Upper lobe of right lung (tissue), 1 donor: Measurements from ENCODE around the gene HYAL3. TPM values are rescaled to one million over a fixed set of nuclear protein-coding genes. Genes with fewer than 3 reads are reported as not detected.
A peak's percentile ranks its signal among the peaks of the same experiment; 100 is the strongest.

Source experiments
- ATAC-seq: fragments of 200-7000 bp; cut with Tn5 transposase; one replicate; pipeline ENCODE4 v1.9.1; 2020; ENCODE audit warnings: mild to moderate bottlenecking, moderate library complexity
- DNase-seq: peaks from one replicate; pipeline ENCODE4 v3.0.0-alpha.2; 2020
- H3K27ac ChIP-seq: fragments of 200-600 bp; one replicate; pipeline ENCODE4 v1.8.0; 2022
- H3K27me3 ChIP-seq: fragments of 200-600 bp; one replicate; pipeline ENCODE4 v1.8.0; 2022; ENCODE audit warnings: mild to moderate bottlenecking
- H3K36me3 ChIP-seq: fragments of 200-600 bp; one replicate; pipeline ENCODE4 v1.8.0; 2022
- H3K4me1 ChIP-seq: fragments of 200-600 bp; one replicate; pipeline ENCODE4 v1.8.0; 2022
- H3K4me3 ChIP-seq: fragments of 200-600 bp; one replicate; pipeline ENCODE4 v1.8.0; 2022; ENCODE audit warnings: mild to moderate bottlenecking
- H3K9me3 ChIP-seq: fragments of 200-600 bp; one replicate; pipeline ENCODE4 v1.8.0; 2022
- intact Hi-C: fragments of 100-400 bp; cut with DNase I; formaldehyde crosslinking; loops from one replicate; pipeline ENCODE4 v1.11.0; 2022
- total RNA-seq: library from RNA; stranded (reverse); fragmentation: NEBNext Ultra II Directional; extraction: Animal tissue kit (Norgen Biotek cat#: 25700); gene quantifications from one replicate; pipeline ENCODE4 v1.2.1, GENCODE V29; 2021
- TF ChIP-seq, protein P1 (sequence below): fragments of 200-600 bp; IDR thresholded peaks from one replicate; pipeline ENCODE4 v1.8.0; 2022; ENCODE audit warnings: antibody characterized with exemption
- donor health status: DM: no; HTN: yes; CAD: no; lungs with severe emphysema.

The HYAL3 gene
- total RNA-seq, 1 donor from 2014 or later: 2.8 TPM

DNA sequence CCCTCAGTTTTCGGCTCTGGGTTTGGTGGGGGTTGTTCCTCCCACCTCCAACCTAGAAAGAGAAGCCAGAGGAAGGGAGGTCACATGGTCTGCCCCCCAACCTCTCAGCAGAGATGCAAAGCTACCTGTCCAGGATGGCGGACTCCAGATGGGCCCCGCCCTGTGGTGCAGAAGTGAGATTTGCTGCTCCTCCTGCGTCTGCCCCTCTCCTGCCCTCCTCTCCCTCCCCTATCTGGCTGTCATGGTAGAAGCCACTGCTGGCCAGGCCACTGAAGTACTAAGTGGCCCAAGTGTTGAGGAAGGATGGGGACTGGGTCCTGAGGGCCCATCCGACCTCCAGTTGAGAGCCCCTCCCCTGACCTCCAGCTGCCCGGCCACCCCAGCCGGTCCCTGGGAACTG is 32.4 kb downstream of the HYAL3 start:
- Histone ChIP-seq H3K4me3 (peak overlapping the region; percentile 55), H3K27me3 (no peaks in the 10 kb centered on the region), H3K4me1 (peaks cover 46% of the 10 kb centered on the region), H3K9me3 (no peaks in the 10 kb centered on the region), H3K36me3 (no peaks in the 10 kb centered on the region), H3K27ac (peak overlapping the region; percentile 90)
- intact Hi-C loops: no loop called here
- no peak for ATAC-seq
- TF ChIP-seq, protein P1, sequence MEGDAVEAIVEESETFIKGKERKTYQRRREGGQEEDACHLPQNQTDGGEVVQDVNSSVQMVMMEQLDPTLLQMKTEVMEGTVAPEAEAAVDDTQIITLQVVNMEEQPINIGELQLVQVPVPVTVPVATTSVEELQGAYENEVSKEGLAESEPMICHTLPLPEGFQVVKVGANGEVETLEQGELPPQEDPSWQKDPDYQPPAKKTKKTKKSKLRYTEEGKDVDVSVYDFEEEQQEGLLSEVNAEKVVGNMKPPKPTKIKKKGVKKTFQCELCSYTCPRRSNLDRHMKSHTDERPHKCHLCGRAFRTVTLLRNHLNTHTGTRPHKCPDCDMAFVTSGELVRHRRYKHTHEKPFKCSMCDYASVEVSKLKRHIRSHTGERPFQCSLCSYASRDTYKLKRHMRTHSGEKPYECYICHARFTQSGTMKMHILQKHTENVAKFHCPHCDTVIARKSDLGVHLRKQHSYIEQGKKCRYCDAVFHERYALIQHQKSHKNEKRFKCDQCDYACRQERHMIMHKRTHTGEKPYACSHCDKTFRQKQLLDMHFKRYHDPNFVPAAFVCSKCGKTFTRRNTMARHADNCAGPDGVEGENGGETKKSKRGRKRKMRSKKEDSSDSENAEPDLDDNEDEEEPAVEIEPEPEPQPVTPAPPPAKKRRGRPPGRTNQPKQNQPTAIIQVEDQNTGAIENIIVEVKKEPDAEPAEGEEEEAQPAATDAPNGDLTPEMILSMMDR: no peak
- no peak for DNase-seq

DNA sequence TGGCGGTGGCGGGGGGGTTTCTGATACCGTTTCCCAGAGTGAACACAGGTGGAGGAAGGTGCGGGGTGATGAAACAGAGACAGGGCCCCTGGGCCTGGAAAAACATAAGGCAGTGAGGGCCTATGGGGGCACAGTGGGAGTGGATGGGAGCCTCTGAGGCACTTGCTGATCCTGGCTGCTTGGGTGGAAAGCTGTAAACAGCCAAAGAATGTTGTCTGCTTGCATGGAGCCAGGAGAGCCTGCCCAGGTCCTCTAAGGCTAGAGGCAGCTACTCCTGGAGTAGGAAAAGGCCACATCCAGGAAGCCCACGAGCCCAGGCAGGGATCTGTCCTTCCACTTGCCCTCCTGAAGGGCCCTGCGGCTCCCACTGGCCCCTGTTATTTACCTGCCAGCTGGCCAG is 33.2 kb downstream of the HYAL3 start:
- peak overlapping the region; percentile 55 for H3K4me3 ChIP-seq
- TF ChIP-seq, protein P1: no peak
- no peak for DNase-seq
- H3K36me3 ChIP-seq: no peaks in the 10 kb centered on the region
- ATAC-seq: no peak
- peaks cover 54% of the 10 kb centered on the region for H3K4me1 ChIP-seq
- no peaks in the 10 kb centered on the region for H3K9me3 ChIP-seq
- intact Hi-C loops: no loop called here
- H3K27ac ChIP-seq: peak overlapping the region; percentile 90
- H3K27me3 ChIP-seq: no peaks in the 10 kb centered on the region

DNA sequence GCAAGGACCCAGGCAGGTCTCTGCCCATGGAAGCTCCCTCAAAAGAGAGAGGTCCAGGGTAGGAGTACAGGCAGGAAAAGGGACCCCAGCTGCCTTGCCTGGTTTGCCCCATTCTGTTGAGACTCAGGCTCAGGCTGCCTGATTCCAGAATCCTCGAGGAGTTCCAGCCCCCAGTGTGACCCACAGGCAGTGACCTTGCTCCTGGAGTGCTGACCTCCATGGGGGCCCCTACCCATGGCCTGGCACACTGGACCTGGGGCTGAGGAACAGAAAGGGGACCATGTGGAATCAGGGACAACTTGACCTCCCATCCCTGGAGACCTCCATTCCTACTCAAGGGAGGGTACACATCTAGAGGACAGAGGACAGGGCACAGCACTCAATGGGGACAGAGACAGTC is 33.6 kb downstream of the HYAL3 start:
- peaks cover 58% of the 10 kb centered on the region for H3K4me1 ChIP-seq
- no peaks in the 10 kb centered on the region for H3K9me3 ChIP-seq
- H3K36me3 ChIP-seq: no peaks in the 10 kb centered on the region
- intact Hi-C loops: no loop called here
- peak overlapping the region; percentile 90 for H3K27ac ChIP-seq
- H3K27me3 ChIP-seq: no peaks in the 10 kb centered on the region
- DNase-seq (no peak), ATAC-seq (no peak)
- peak overlapping the region; percentile 3 for H3K4me3 ChIP-seq
- TF ChIP-seq, protein P1: no peak

DNA sequence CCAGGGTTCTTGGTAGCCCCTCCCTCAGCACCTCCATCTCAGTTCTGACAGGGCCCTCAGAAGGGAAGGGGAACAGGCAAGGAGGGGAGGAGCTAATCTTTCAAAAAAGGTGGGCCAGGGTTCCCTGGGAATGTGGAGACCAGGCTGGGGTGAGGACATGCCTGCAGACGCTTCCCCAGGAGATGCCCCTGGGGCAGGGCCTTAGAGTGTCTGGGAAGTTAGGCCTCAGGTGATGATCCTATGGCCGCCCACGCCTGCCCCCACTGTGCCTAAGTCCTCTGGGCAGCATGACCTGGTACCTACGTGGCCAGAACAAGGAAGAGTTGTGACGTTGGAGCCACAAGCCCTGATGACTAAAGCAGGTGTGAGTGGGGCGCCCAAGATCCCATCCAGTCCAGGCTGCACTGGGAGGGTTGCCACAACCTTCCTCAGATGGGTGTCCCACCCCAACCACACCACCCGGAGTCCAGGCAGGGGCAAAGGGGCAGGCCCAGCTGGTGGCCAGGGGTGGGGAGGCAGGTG is 34.2 kb downstream of the HYAL3 start:
- DNase-seq: no peak
- intact Hi-C loops: no loop called here
- Histone ChIP-seq H3K4me3 (peak overlapping the region; percentile 3), H3K27me3 (no peaks in the 10 kb centered on the region), H3K27ac (peak overlapping the region; percentile 90), H3K4me1 (peaks cover 62% of the 10 kb centered on the region), H3K36me3 (no peaks in the 10 kb centered on the region), H3K9me3 (no peaks in the 10 kb centered on the region)
- no peak for ATAC-seq
- TF ChIP-seq, protein P1: no peak

DNA sequence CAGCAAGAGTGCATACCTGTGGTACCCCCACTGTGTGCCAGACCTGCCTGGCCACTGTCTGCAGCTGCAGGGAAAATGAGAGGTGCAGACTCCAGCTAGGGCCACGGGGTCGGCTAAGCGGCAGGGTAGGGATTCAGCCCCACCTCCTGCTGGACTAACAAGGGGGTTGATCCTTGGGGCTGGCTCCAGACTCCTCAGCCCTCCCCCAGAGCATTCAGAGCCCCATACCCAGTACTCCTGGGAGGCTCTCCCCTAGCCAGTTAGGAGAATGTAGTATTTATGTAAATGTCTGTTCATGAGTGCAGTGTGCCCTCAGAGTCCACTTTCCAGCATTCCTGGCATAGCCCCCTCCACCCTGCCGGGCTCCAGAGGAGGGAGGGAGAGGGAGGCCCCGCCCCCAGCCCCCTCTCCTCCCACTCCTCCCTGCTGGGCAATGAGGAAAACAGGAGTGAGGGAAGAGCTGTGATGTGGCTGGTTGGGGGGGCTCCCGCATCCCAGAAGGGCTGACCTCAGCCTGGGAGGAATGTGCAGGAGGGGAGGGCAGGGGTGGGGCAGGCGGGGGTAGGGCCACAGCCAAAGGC is 34.7 kb downstream of the HYAL3 start:
- Histone ChIP-seq H3K27me3 (no peaks in the 10 kb centered on the region), H3K36me3 (no peaks in the 10 kb centered on the region), H3K27ac (peak overlapping the region; percentile 90), H3K9me3 (no peaks in the 10 kb centered on the region), H3K4me1 (peaks cover 65% of the 10 kb centered on the region), H3K4me3 (no peak overlapping the region)
- DNase-seq: peak; percentile 89
- intact Hi-C loops: no loop called here
- peak; percentile 68 for ATAC-seq
- TF ChIP-seq, protein P1: no peak
